ENCODE results near the gene RHOB. TPM values are rescaled to one million over a fixed set of nuclear protein-coding genes. Genes with fewer than 3 reads are reported as not detected.

The RHOB gene
- total RNA-seq, 2 experiments from 2014 or later, result 43.8 to 44.0 TPM

- ChIA-PET POLR2A (interaction anchor here (1.8 to 3.0 kb wide), 4 partner anchors 9 to 203 kb away, joined by 8 to 40 read pairs (median 17); partner anchors contain the start of gene HS1BP3), CTCF (interaction anchor here (0.9 to 2.2 kb wide), 5 partner anchors 9 to 203 kb away, joined by 3 to 4 read pairs (median 3); partner anchors contain the start of gene HS1BP3)
Measured at GRCh38 chr2:20448246-20448976, 1.5 kb downstream of the RHOB start.

GRCh38 chr2:20448977-20449306 lies 2.1 kb downstream of the RHOB start:
- POLR2A ChIA-PET, result no interaction called here
- CTCF ChIA-PET, result interaction anchor here (1.1 to 2.2 kb wide), 3 partner anchors 43 to 202 kb away, joined by 3 to 4 read pairs (median 3); partner anchors contain the start of gene HS1BP3

- POLR2A ChIA-PET, result no interaction called here
- CTCF ChIA-PET, result interaction anchor here (1.2 to 2.2 kb wide), 3 partner anchors 127 to 201 kb away, joined by 3 to 4 read pairs (median 3); partner anchors contain the start of gene HS1BP3
Measured at GRCh38 chr2:20449501-20450200, 2.8 kb downstream of the RHOB start.

GRCh38 chr2:20450201-20450999 lies 3.5 kb downstream of the RHOB start:
- CTCF ChIA-PET, result interaction anchor here (1.2 to 2.2 kb wide), 3 partner anchors 126 to 201 kb away, joined by 3 to 4 read pairs (median 4); partner anchors contain the start of gene HS1BP3
- POLR2A ChIA-PET, result no interaction called here

- ChIA-PET CTCF (interaction anchor here (1.4 kb wide), 1 partner anchor 191 kb away, joined by 4 read pairs; no protein-coding TSS in a partner anchor), POLR2A (no interaction called here)
Measured at GRCh38 chr2:20451000-20451290, 4.1 kb downstream of the RHOB start.

- POLR2A ChIA-PET, result no interaction called here
Measured at GRCh38 chr2:20451341-20451740, 4.5 kb downstream of the RHOB start.

GRCh38 chr2:20451761-20452499 lies 5.1 kb downstream of the RHOB start:
- ChIA-PET CTCF (interaction anchor here (1.4 to 1.6 kb wide), 2 partner anchors 8 to 190 kb away, joined by 4 read pairs; no protein-coding TSS in a partner anchor), POLR2A (no interaction called here)

More at GRCh38 chr2:20451341-20451740, 4.5 kb downstream of the RHOB start:
- CTCF ChIA-PET, result interaction anchor here (1.4 to 1.6 kb wide), 2 partner anchors 8 to 191 kb away, joined by 4 read pairs; no protein-coding TSS in a partner anchor

GRCh38 chr2:20452551-20452950 lies 5.7 kb downstream of the RHOB start:
- CTCF ChIA-PET, result interaction anchor here (1.6 kb wide), 1 partner anchor 9 kb away, joined by 4 read pairs; no protein-coding TSS in a partner anchor
- POLR2A ChIA-PET, result no interaction called here

- ChIA-PET POLR2A (no interaction called here), CTCF (no interaction called here)
Measured at GRCh38 chr2:20453087-20453486, 6.2 kb downstream of the RHOB start.

- ChIA-PET CTCF (interaction anchor here (1.4 kb wide), 1 partner anchor 188 kb away, joined by 3 read pairs; no protein-coding TSS in a partner anchor), POLR2A (no interaction called here)
Measured at GRCh38 chr2:20454036-20454981, 7.4 kb downstream of the RHOB start.

- ChIA-PET CTCF (interaction anchor here (1.4 kb wide), 1 partner anchor 187 kb away, joined by 3 read pairs; no protein-coding TSS in a partner anchor), POLR2A (interaction anchor here (3.3 kb wide), 1 partner anchor 8 kb away, joined by 21 read pairs; the partner anchor contains the start of gene RHOB)
Measured at GRCh38 chr2:20455076-20455587, 8.3 kb downstream of the RHOB start.

GRCh38 chr2:20456116-20456571 lies 9.3 kb downstream of the RHOB start:
- CTCF ChIA-PET, result interaction anchor here (1.9 to 3.1 kb wide), 2 partner anchors 9 to 186 kb away, joined by 6 to 13 read pairs; partner anchors contain the start of gene RHOB
- POLR2A ChIA-PET, result interaction anchor here (3.3 kb wide), 1 partner anchor 9 kb away, joined by 21 read pairs; the partner anchor contains the start of gene RHOB

GRCh38 chr2:20456636-20457426 lies 10.0 kb downstream of the RHOB start:
- POLR2A ChIA-PET, result interaction anchor here (3.3 kb wide), 1 partner anchor 10 kb away, joined by 21 read pairs; the partner anchor contains the start of gene RHOB

GRCh38 chr2:20457661-20458630 lies 11.1 kb downstream of the RHOB start:
- ChIA-PET CTCF (interaction anchor here (1.3 to 3.1 kb wide), 4 partner anchors 10 to 185 kb away, joined by 4 to 13 read pairs (median 6); partner anchors contain the start of gene RHOB), POLR2A (interaction anchor here (3.3 kb wide), 1 partner anchor 11 kb away, joined by 21 read pairs; the partner anchor contains the start of gene RHOB)

More at GRCh38 chr2:20456636-20457426, 10.0 kb downstream of the RHOB start:
- CTCF ChIA-PET, result interaction anchor here (1.3 to 3.1 kb wide), 4 partner anchors 9 to 186 kb away, joined by 4 to 13 read pairs (median 6); partner anchors contain the start of gene RHOB

Measured in activated CD8-positive, alpha-beta memory T cell treated with anti-CD3 and anti-CD28 coated beads for 36 hours (primary cell).